NT2/D1 (cell line): ENCODE results near the gene BFSP2.

Source experiments
- YY1 ChIP-seq: IDR thresholded peaks from 2 replicates; pipeline ENCODE4 v1.6.1; 2011; ENCODE audit not compliant: insufficient read length, insufficient read depth
- ZNF274 ChIP-seq: IDR thresholded peaks from 2 replicates; pipeline ENCODE4 v1.6.1; 2011; ENCODE audit warnings: mild to moderate bottlenecking, low read depth, low read length

- no peak for TF ChIP-seq YY1
- TF ChIP-seq ZNF274 = no peak
These were observed 109.6 kb downstream of the BFSP2 start for GRCh38 chr3:133509488-133509887.
